HAP-1 (cell line): Measurements from ENCODE around the gene RBM26.

ENCODE experiments used
- DNase-seq, 2 experiments: peaks; one replicate each; pipeline ENCODE4 v3.0.0-alpha.2; 2016 to 2020; ENCODE audit warnings: low spot score in 2 of 2
- H3K27me3 ChIP-seq: fragments of 250-450 bp; sonication (Bioruptor Pico); 2 replicates; pipeline ENCODE4 v1.5.1; 2020; ENCODE audit warnings: low read depth, mild to moderate bottlenecking, moderate library complexity
- H3K36me3 ChIP-seq: fragments of 250-450 bp; sonication (Bioruptor Pico); replicated peaks from 2 replicates; pipeline ENCODE4 v1.5.1; 2020; ENCODE audit warnings: mild to moderate bottlenecking
- H3K4me1 ChIP-seq: fragments of 250-450 bp; sonication (Bioruptor Pico); 2 replicates; pipeline ENCODE4 v1.5.1; 2020; ENCODE audit warnings: mild to moderate bottlenecking
- H3K4me3 ChIP-seq: fragments of 250-450 bp; sonication (Bioruptor Pico); 2 replicates; pipeline ENCODE4 v1.5.1; 2020; ENCODE audit warnings: mild to moderate bottlenecking, moderate library complexity
- H3K9me3 ChIP-seq: fragments of 250-450 bp; sonication (Bioruptor Pico); 2 replicates; pipeline ENCODE4 v1.5.1; 2020; ENCODE audit warnings: mild to moderate bottlenecking, moderate library complexity
- in situ Hi-C: fragments of 300-500 bp; cut with MboI; formaldehyde crosslinking; loops from 3 replicates; pipeline ENCODE4 v1.14.3; 2020; ENCODE audit warnings: low sequenced_read_pairs, inconsistent platforms, mixed read lengths

RBM26 gene

GRCh38 chr13:79405831-79406596 lies at the start of gene RBM26:
RBM26 (minus strand) TSS chr13:79406255; CDS start chr13:79405774, 481 bp downstream.
- Histone ChIP-seq H3K36me3 (0 out of 2 replicates have a peak, but pooled peaks cover 3% of the 10 kb centered on the region), H3K4me1 (peaks cover 34% of the 10 kb centered on the region), H3K9me3 (no peaks in the 10 kb centered on the region), H3K4me3 (peak within 1 kb of the TSS; percentile 82), H3K27me3 (no peaks in the 10 kb centered on the region)
- peak; percentile 84 to 96 for DNase-seq
- in situ Hi-C loops = no loop called here

- Histone ChIP-seq H3K4me3 (no peak overlapping the region), H3K36me3 (no peaks in the 10 kb centered on the region), H3K4me1 (no peaks in the 10 kb centered on the region), H3K9me3 (no peaks in the 10 kb centered on the region), H3K27me3 (peaks cover 6% of the 10 kb centered on the region)
- in situ Hi-C loops = no loop called here
- DNase-seq = no peak
Measured at GRCh38 chr13:79455331-79455730, 49.3 kb upstream of the RBM26 start.

GRCh38 chr13:79452239-79452913 lies 46.3 kb upstream of the RBM26 start:
- DNase-seq = no peak
- in situ Hi-C loops = no loop called here
- Histone ChIP-seq H3K36me3 (no peaks in the 10 kb centered on the region), H3K4me3 (no peak overlapping the region), H3K27me3 (peaks cover 6% of the 10 kb centered on the region), H3K4me1 (peaks cover 9% of the 10 kb centered on the region), H3K9me3 (no peaks in the 10 kb centered on the region)

DNA sequence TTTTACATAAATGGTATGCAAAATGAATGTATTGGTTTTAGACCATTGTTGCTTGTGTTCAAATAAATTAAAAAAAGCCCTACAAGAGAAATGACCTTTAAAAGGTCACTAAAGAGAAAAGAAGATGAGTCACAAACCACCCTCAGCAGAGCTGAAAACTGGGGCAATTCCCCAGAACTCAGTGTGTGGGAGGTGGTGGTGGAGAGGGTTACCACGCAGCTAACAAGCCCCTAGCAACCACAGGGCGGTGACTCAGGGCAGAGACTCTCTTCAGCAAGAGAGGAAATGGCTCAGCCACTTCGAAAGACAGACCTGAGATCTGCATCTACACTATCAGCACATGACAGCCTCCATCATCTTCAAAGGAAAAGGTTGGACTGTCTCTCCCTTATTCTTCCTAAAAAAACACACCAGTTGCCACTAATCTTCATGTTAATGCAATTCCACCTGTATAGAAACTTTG lies 45.5 kb upstream of the RBM26 start:
- Histone ChIP-seq H3K36me3 (no peaks in the 10 kb centered on the region), H3K27me3 (peaks cover 6% of the 10 kb centered on the region), H3K4me3 (no peak overlapping the region), H3K4me1 (peaks cover 17% of the 10 kb centered on the region), H3K9me3 (no peaks in the 10 kb centered on the region)
- DNase-seq = peak in 1 of 2 experiments; percentile 20
- in situ Hi-C loops = no loop called here

DNA sequence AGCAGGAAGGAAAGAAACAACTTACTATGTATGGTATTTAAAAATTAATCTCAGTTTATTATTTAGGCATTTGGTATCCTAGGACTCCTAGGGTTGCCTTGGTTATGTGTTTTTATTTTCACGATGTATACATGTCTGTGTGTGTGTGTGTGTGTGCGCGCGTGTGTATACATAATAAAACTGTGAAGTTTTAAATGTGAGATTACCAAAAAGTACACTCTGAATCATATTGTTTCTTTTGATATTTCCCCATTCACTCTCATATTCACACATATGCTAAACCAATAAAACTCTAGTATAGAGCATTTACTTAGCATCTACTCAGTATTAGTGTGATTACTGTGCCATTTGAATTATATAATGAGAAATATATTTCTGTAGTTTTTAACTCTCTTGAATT lies 44.1 kb upstream of the RBM26 start:
- H3K9me3 ChIP-seq = no peaks in the 10 kb centered on the region
- no peak for DNase-seq
- H3K36me3 ChIP-seq = no peaks in the 10 kb centered on the region
- H3K4me3 ChIP-seq = no peak overlapping the region
- peaks cover 6% of the 10 kb centered on the region for H3K27me3 ChIP-seq
- in situ Hi-C loops = no loop called here
- H3K4me1 ChIP-seq = peaks cover 23% of the 10 kb centered on the region

GRCh38 chr13:79448413-79448812 lies 42.4 kb upstream of the RBM26 start:
- DNase-seq = no peak
- no peaks in the 10 kb centered on the region for H3K9me3 ChIP-seq
- no peaks in the 10 kb centered on the region for H3K36me3 ChIP-seq
- H3K4me3 ChIP-seq = no peak overlapping the region
- peaks cover 25% of the 10 kb centered on the region for H3K4me1 ChIP-seq
- in situ Hi-C loops = no loop called here
- peaks cover 6% of the 10 kb centered on the region for H3K27me3 ChIP-seq

- Histone ChIP-seq H3K9me3 (no peaks in the 10 kb centered on the region), H3K4me3 (no peak overlapping the region), H3K27me3 (peaks cover 6% of the 10 kb centered on the region), H3K36me3 (no peaks in the 10 kb centered on the region), H3K4me1 (peaks cover 25% of the 10 kb centered on the region)
- peak; percentile 33 to 70 for DNase-seq
- in situ Hi-C loops = no loop called here
Measured at GRCh38 chr13:79447741-79448140, 41.7 kb upstream of the RBM26 start.

GRCh38 chr13:79447141-79447540 lies 41.1 kb upstream of the RBM26 start:
- Histone ChIP-seq H3K9me3 (no peaks in the 10 kb centered on the region), H3K36me3 (no peaks in the 10 kb centered on the region), H3K4me3 (no peak overlapping the region), H3K4me1 (peaks cover 25% of the 10 kb centered on the region), H3K27me3 (peaks cover 2% of the 10 kb centered on the region)
- in situ Hi-C loops = no loop called here
- no peak for DNase-seq

GRCh38 chr13:79445968-79446645 lies 40.1 kb upstream of the RBM26 start:
- H3K4me1 ChIP-seq = peaks cover 25% of the 10 kb centered on the region
- no peaks in the 10 kb centered on the region for H3K9me3 ChIP-seq
- H3K27me3 ChIP-seq = no peaks in the 10 kb centered on the region; the same call in 1 of the 2 replicates
- no peak for DNase-seq
- no peak overlapping the region for H3K4me3 ChIP-seq
- in situ Hi-C loops = no loop called here
- no peaks in the 10 kb centered on the region for H3K36me3 ChIP-seq

DNA sequence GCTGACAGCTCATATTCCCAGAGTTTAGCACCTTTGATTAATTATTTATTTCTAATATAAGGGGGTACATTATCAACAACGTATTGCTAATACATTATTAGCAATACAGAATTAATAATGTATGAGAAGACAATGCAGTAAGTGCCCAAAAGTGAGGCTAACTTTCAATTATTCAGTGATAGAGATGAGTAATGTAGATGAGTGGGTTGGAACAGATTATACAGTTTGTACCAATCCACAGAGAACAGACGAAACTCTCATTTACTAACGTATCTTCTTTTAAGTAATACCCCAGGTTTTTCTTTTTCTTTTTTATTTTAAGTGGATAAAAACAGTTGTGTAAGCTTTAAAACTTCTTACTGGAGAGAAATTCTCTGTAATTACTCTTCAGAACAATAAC lies 36.7 kb upstream of the RBM26 start:
- DNase-seq = no peak
- no peaks in the 10 kb centered on the region for H3K27me3 ChIP-seq
- H3K4me3 ChIP-seq = no peak overlapping the region
- in situ Hi-C loops = no loop called here
- H3K4me1 ChIP-seq = peaks cover 19% of the 10 kb centered on the region
- H3K9me3 ChIP-seq = no peaks in the 10 kb centered on the region
- no peaks in the 10 kb centered on the region for H3K36me3 ChIP-seq

DNA sequence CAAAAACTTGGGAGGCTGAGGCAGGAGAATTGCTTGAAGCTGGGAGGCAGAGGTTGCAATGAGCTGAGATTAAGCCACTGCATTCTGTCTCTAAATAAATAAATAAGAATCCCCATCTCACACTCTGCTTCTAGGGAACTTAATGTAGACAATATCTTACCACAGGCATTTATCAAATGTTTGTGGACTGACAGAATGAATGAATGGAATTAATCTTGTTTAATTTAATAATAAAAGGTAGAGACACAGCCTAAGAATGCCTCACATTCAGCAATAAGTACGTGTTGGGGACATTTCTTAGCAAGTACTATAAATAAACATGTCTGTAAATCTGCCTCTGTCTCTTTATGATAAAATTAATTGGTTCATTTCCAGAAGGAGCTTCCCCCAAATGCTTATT lies 36.2 kb upstream of the RBM26 start:
- no peaks in the 10 kb centered on the region for H3K9me3 ChIP-seq
- peaks cover 14% of the 10 kb centered on the region for H3K4me1 ChIP-seq
- no peak for DNase-seq
- in situ Hi-C loops = no loop called here
- H3K36me3 ChIP-seq = no peaks in the 10 kb centered on the region
- H3K4me3 ChIP-seq = no peak overlapping the region
- no peaks in the 10 kb centered on the region for H3K27me3 ChIP-seq

- DNase-seq = no peak
- in situ Hi-C loops = no loop called here
- Histone ChIP-seq H3K27me3 (no peaks in the 10 kb centered on the region), H3K4me1 (peaks cover 7% of the 10 kb centered on the region), H3K36me3 (no peaks in the 10 kb centered on the region), H3K9me3 (no peaks in the 10 kb centered on the region), H3K4me3 (no peak overlapping the region)
Measured at GRCh38 chr13:79440958-79441528, 35.0 kb upstream of the RBM26 start.

- no peak for DNase-seq
- H3K4me3 ChIP-seq = no peak overlapping the region
- H3K27me3 ChIP-seq = no peaks in the 10 kb centered on the region
- in situ Hi-C loops = no loop called here
- no peaks in the 10 kb centered on the region for H3K36me3 ChIP-seq
- peaks cover 12% of the 10 kb centered on the region for H3K4me1 ChIP-seq
- no peaks in the 10 kb centered on the region for H3K9me3 ChIP-seq
Measured at GRCh38 chr13:79439275-79439674, 33.2 kb upstream of the RBM26 start.
